Type B pancreatic cell (in vitro differentiated cells): ENCODE measurements around the gene NDUFV1. TPM values are rescaled to one million over a fixed set of nuclear protein-coding genes. Genes with fewer than 3 reads are reported as not detected.

Experiments used
- DNase-seq: peaks from one replicate; pipeline ENCODE4 v3.0.0; 2021; ENCODE audit warnings: mixed read lengths; ENCODE audit not compliant: unreplicated experiment; ENCODE audit errors: extremely low spot score
- H3K27ac Mint-ChIP-seq: 2 replicates; pipeline ENCODE4 v1.8.0; 2021; ENCODE audit warnings: mild to moderate bottlenecking, mixed read lengths
- H3K27me3 Mint-ChIP-seq: 2 replicates; pipeline ENCODE4 v1.8.0; 2021; ENCODE audit warnings: mixed read lengths
- H3K36me3 Mint-ChIP-seq: 2 replicates; pipeline ENCODE4 v1.8.0; 2021; ENCODE audit warnings: mixed read lengths
- H3K4me1 Mint-ChIP-seq: one replicate; pipeline ENCODE4 v1.8.0; 2021; ENCODE audit warnings: mixed read lengths; ENCODE audit not compliant: unreplicated experiment
- H3K4me3 Mint-ChIP-seq: 2 replicates; pipeline ENCODE4 v1.8.0; 2021; ENCODE audit warnings: mild to moderate bottlenecking, mixed read lengths
- H3K9me3 Mint-ChIP-seq: 2 replicates; pipeline ENCODE4 v1.8.0; 2021; ENCODE audit warnings: mixed read lengths
- CTCF ChIP-seq: fragments of 200-600 bp; sonication (generic); conservative IDR thresholded peaks from 2 replicates; pipeline ENCODE4 v1.5.0; 2021; ENCODE audit warnings: antibody characterized with exemption, mild to moderate bottlenecking
- total RNA-seq: library from RNA; stranded (reverse); gene quantifications from 2 replicates; pipeline ENCODE4 v1.2.1, GENCODE V29; 2021; ENCODE audit warnings: low replicate concordance

NDUFV1 gene
- total RNA-seq, 1 donor from 2014 or later: 226 TPM

- H3K4me1 Mint-ChIP-seq: peaks cover 13% of the 10 kb centered on the region
- peaks cover 3% of the 10 kb centered on the region for H3K27me3 Mint-ChIP-seq
- H3K36me3 Mint-ChIP-seq: no peaks in the 10 kb centered on the region
- H3K4me3 Mint-ChIP-seq: no peak overlapping the region
- no peak for DNase-seq
- TF ChIP-seq CTCF: no peak
- H3K9me3 Mint-ChIP-seq: no peaks in the 10 kb centered on the region
- no peak overlapping the region for H3K27ac Mint-ChIP-seq
These were observed 42.3 kb downstream of the NDUFV1 start for GRCh38 chr11:67648796-67649613.

- Mint-ChIP-seq H3K36me3 (no peaks in the 10 kb centered on the region), H3K27me3 (peaks cover 3% of the 10 kb centered on the region), H3K9me3 (no peaks in the 10 kb centered on the region), H3K27ac (no peak overlapping the region), H3K4me1 (peaks cover 13% of the 10 kb centered on the region), H3K4me3 (no peak overlapping the region)
- DNase-seq: no peak
- no peak for TF ChIP-seq CTCF
These were observed 43.1 kb downstream of the NDUFV1 start for GRCh38 chr11:67649634-67650510.

GRCh38 chr11:67651976-67652781 lies 45.4 kb downstream of the NDUFV1 start:
- Mint-ChIP-seq H3K4me3 (peak overlapping the region; percentile 33), H3K4me1 (peaks cover 13% of the 10 kb centered on the region)
- DNase-seq: no peak

GRCh38 chr11:67652965-67653845 lies 46.5 kb downstream of the NDUFV1 start:
- peak overlapping the region; percentile 82 for H3K27ac Mint-ChIP-seq
- H3K36me3 Mint-ChIP-seq: no peaks in the 10 kb centered on the region
- peaks cover 13% of the 10 kb centered on the region for H3K4me1 Mint-ChIP-seq
- no peaks in the 10 kb centered on the region for H3K9me3 Mint-ChIP-seq
- DNase-seq: no peak
- H3K4me3 Mint-ChIP-seq: no peak overlapping the region
- H3K27me3 Mint-ChIP-seq: no peaks in the 10 kb centered on the region
- no peak for TF ChIP-seq CTCF

More at GRCh38 chr11:67651976-67652781, 45.4 kb downstream of the NDUFV1 start:
- no peak for TF ChIP-seq CTCF
- Mint-ChIP-seq H3K9me3 (no peaks in the 10 kb centered on the region), H3K27me3 (peaks cover 3% of the 10 kb centered on the region), H3K27ac (peak overlapping the region; percentile 82), H3K36me3 (no peaks in the 10 kb centered on the region)
